Tongue (tissue), 2 donors: Measurements from ENCODE around the gene TMEM44. TPM values are rescaled to one million over a fixed set of nuclear protein-coding genes. Genes with fewer than 3 reads are reported as not detected.
"Not testable (repeated sequence)": the region's sequence is repeated elsewhere in the genome, so short reads cannot be mapped to it uniquely, and the experiment has no call there.

ENCODE experiments used
- DNase-seq: peaks from one replicate; pipeline ENCODE4 v3.0.0-alpha.2; 2015
- total RNA-seq: library from RNA; depleted of rRNA; stranded (reverse); fragments of >200 nt; gene quantifications from one replicate; pipeline ENCODE4 v1.2.3, GENCODE V29; 2014

The TMEM44 gene
- total RNA-seq, 1 donor from 2014 or later, result 19.4 TPM

- no peak for DNase-seq
Measured at GRCh38 chr3:194642769-194643168, 9.6 kb upstream of the TMEM44 start.

DNA sequence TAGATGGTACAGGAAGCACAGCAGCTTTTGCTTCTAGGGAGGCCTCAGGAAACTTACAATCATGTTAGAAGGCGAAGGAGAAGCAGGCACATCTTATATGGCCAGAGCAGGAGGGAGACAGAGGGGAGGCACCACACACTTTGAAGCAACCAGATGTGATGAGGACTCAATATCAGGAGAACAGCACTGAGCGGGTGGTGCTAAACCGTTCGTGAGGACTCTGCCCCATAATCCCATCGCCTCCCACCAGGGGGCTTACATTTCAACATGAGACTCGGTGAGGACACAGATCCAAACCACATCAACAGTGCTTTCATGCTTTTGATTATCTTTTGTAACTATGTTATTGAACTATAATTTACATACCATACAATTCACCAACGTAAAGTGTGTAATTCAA is 7.6 kb upstream of the TMEM44 start:
- DNase-seq, result no peak

- no peak for DNase-seq
Measured at GRCh38 chr3:194638991-194639605, 5.9 kb upstream of the TMEM44 start.

GRCh38 chr3:194637541-194638400 is 4.6 kb upstream of the TMEM44 start:
- no peak for DNase-seq

GRCh38 chr3:194637066-194637465 is 3.8 kb upstream of the TMEM44 start:
- DNase-seq, result no peak

- peak; percentile 70 for DNase-seq
Measured at GRCh38 chr3:194632809-194633348, 340 bp downstream of the TMEM44 start.

- no peak for DNase-seq
Measured at GRCh38 chr3:194632226-194632808, 902 bp downstream of the TMEM44 start.

DNA sequence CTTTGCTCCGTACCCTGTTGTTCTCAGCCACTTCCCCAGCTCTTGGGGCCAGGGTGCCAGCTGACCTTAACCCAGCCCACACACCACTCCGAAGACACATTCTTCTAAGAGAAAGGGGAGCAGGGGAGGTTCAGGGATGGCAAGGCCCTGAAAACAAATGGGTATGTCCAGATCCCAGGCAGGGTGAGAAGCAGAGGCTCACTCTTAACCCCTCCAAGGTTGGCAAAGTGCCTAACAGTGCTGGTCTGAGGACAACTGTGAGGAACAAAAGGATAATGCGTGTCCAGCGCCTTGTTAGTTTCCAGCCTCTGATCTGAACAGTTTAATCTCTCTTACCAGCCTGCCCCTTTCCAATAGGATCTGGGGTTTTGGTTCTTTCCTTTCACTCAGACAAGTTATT is 1.5 kb downstream of the TMEM44 start:
- DNase-seq, result no peak

DNA sequence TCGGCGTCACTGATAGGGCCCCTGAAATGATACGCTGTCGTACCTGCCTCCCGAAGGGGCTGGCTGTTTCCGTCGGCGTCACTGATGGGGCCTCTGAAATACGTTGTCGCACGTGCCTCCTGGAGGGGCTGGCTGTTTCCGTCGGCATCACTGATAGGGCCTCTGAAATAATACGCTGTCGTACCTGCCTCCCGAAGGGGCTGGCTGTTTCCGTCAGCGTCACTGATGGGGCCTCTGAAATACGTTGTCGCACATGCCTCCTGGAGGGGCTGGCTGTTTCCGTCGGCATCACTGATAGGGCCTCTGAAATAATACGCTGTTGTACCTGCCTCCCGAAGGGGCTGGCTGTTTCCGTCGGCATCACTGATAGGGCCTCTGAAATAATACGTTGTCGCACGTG is 2.5 kb downstream of the TMEM44 start:
- not testable (repeated sequence) for DNase-seq

GRCh38 chr3:194624956-194625355 is 8.3 kb downstream of the TMEM44 start:
- DNase-seq, result no peak

DNA sequence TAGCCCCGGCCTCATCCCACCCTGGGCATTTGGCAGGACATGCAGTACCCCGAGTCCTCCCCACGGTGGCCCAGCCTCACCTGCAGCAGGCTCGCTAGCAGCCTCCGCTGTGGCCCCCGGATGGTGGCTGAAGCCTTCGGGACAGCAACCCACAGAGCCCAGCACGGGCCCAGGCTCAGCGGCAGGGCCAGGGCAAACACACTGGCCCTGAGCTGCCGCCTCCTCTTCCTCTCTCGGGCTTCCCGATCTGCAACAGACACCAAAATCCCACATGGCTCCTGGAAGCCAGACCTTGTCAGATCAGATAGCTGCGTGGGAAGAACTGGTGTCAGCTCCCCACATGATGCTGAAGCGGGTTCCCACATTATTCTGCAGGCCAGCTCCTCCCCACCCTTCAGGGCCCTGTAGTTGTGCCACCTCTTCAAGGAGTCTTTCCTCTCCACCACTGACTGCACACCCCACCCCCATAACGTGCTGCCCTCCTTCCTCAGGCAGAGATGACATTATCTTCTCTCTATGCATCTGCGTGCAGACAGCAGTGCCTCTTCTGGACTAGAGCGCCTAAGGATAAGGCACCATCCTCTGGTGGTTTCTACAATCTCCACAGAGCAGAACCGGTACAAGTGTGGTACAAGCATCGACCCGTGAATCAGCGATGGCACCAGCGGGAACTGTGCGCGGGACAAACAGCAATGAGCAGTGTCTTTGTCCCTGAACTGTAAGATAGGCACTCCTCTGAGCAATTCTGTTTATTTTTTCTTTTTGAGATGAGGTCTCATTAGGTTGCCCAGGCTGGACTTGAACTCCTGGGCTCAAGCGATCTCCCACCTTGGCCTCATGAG is 9.5 kb downstream of the TMEM44 start:
- no peak for DNase-seq

DNA sequence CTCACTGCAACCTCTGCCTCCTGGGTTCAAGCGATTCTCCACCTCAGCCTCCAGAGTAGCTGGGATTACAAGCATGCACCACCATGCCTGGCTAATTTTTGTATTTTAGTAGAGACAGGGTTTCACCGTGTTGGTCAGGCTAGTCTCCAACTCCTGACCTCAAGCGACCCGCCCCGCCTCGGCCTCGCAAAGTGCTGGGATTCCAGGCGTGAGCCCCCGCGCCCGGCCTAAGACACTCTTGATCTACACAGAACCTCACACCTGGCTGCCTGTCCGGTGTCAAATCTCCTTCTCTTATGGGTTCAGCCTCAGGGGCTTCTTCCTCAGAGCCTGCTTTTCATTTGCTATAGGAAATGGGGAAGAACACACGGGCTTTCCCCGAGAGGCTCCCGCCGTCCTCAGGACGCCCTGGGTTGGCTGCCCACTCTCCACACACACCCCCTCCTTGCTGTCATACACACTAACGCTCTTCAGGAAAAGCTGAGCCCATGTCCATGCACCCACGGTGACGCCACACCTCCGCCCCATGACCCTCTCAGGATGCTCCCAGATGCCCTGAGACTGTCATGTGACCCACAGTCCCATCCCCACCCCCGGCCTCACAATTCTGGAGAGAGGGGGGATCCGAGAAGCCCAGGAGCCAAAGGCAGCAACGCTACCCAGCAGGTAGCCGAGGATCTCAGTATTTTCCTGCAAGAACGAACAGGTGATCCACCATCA is 10.4 kb downstream of the TMEM44 start:
- DNase-seq, result no peak

- no peak for DNase-seq
Measured at GRCh38 chr3:194621947-194622346, 11.3 kb downstream of the TMEM44 start.

DNA sequence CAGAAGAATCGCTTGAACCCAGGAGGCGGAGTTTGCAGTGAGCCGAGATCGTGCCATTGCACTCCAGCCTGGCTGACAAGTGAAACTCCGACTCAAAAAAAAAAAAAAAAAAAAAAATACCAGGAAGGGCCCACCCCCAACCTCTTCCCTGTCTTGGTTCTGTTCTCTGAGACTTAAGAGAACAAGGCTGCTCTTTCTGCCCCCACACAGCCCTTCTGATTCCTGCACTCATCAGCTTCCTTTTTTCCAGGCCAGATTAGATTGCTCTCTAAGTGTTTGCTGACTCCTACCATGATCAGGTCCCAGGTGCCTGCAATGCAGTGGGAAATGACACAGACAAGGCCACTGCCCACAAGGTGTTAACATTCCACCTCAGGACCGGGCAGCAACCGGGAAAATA is 13.0 kb downstream of the TMEM44 start:
- no peak for DNase-seq

- DNase-seq, result no peak
Measured at GRCh38 chr3:194619741-194620140, 13.5 kb downstream of the TMEM44 start.

GRCh38 chr3:194618858-194619608 is 14.2 kb downstream of the TMEM44 start:
- DNase-seq, result no peak

- peak; percentile 37 for DNase-seq
Measured at GRCh38 chr3:194617827-194618226, 15.4 kb downstream of the TMEM44 start.

DNA sequence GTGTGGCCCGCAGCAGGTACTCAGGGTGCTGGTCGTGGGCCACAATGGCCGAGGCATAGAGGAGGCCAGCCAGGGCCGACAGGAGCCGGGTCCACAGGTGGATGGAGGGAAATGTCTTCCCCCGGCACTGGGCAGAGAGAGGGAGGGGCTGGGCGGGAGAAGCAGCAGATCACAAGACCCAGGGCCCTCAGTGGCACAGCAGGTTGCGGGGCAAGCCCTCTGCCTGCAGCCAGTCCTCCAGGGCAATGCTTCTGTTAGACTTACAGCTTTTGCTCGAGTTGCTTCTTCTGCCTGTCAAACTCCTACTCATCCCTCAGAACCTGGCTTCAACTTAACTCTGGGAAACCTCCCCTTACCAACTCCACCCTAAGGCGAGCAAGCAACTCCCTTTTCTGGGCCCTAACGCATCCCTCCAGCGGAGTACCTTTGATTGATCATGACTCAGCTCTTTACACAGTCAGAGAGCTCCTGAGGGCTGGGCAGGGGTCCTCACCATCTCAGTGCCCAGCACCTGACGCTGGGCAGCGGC is 16.0 kb downstream of the TMEM44 start:
- no peak for DNase-seq

- DNase-seq, result peak; percentile 82
Measured at GRCh38 chr3:194615226-194615625, 18.0 kb downstream of the TMEM44 start.

GRCh38 chr3:194612221-194612620 is 21.0 kb downstream of the TMEM44 start:
- no peak for DNase-seq

GRCh38 chr3:194610689-194611088 is 22.5 kb downstream of the TMEM44 start:
- no peak for DNase-seq
